Gastrocnemius medialis (tissue), 4 donors: Measurements from ENCODE around the gene EIF2AK2.

Experiments used
- CTCF ChIP-seq, 5 experiments: fragments of 450-650 bp in 3 of 5; fragments of 200-600 bp in 2 of 5; sonication (generic) in 2 of 5; IDR thresholded peaks in 4 of 5; conservative IDR thresholded peaks in 1 of 5; 1 replicate in 4 of 5; 2 replicates in 1 of 5; pipeline ENCODE4 v1.5.1; 2016 to 2019; ENCODE audit warnings: antibody characterized with exemption in 5 of 5, mild to moderate bottlenecking in 3 of 5, moderate library complexity in 3 of 5
- POLR2A ChIP-seq, 2 donors: fragments of 450-650 bp; IDR thresholded peaks; one replicate each; pipeline ENCODE4 v1.6.1; 2017; ENCODE audit warnings: antibody characterized with exemption in 2 of 2, mild to moderate bottlenecking in 2 of 2, moderate library complexity in 2 of 2

DNA sequence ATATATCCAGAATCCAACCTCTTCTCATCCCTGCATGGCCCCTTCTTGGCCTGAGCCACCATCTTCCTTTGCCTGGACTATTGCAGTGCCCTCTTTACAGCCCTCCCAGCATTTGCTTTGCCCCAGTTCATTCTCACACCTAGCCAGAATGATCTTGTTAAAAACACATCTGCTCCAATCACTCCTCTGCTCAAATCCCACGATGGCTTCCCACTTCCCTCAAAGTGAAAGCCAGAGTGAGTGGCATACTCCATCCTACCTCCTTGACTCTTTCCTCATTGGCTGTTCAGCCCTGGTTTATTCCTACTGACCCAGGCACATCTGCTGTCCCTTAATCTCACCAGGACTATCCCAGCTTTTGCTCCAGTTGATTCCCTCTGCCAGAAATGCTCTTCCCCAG lies 17.0 kb upstream of the EIF2AK2 start:
- no peak for TF ChIP-seq CTCF (IDR thresholded peaks at IDR 0.05 in 4 of 5, conservative IDR thresholded peaks at IDR 0.05 in 1 of 5)
- no peak for TF ChIP-seq POLR2A (IDR thresholded peaks at IDR 0.05)
